D721Med (cell line): ENCODE results near the gene MBNL3.

Experiments
- DNase-seq: peaks from one replicate; pipeline ENCODE4 v3.0.0; 2011; ENCODE audit warnings: low spot score; ENCODE audit not compliant: insufficient read length
- FAIRE-seq: peaks from 2 replicates; lab custom pipeline; 2011; peaks lifted over from hg19 to GRCh38; lab: Jason Lieb, UNC
- CTCF ChIP-seq: IDR thresholded peaks from 2 replicates; pipeline ENCODE4 v1.5.1; 2012; ENCODE audit warnings: mild to moderate bottlenecking, control low read depth; ENCODE audit not compliant: insufficient read depth; ENCODE audit errors: missing control alignments

MBNL3 gene

GRCh38 chrX:132389480-132389879, 99.4 kb downstream of the MBNL3 start:
- FAIRE-seq (no peak), DNase-seq (no peak)
- TF ChIP-seq CTCF, result no peak

GRCh38 chrX:132388371-132388770, 100.5 kb downstream of the MBNL3 start:
- no peak for FAIRE-seq
- no peak for TF ChIP-seq CTCF

GRCh38 chrX:132384301-132384700, 104.5 kb downstream of the MBNL3 start:
- DNase-seq (no peak), FAIRE-seq (no peak)
- no peak for TF ChIP-seq CTCF

More at GRCh38 chrX:132388371-132388770, 100.5 kb downstream of the MBNL3 start:
- no peak for DNase-seq

- DNase-seq (no peak), FAIRE-seq (no peak)
- TF ChIP-seq CTCF, result no peak
Measured at GRCh38 chrX:132382068-132382467, 106.8 kb downstream of the MBNL3 start.

GRCh38 chrX:132378281-132378680, 110.6 kb downstream of the MBNL3 start:
- TF ChIP-seq CTCF, result no peak
- DNase-seq (no peak), FAIRE-seq (no peak)

GRCh38 chrX:132375941-132376340, 112.9 kb downstream of the MBNL3 start:
- DNase-seq (no peak), FAIRE-seq (no peak)
- TF ChIP-seq CTCF, result no peak

GRCh38 chrX:132373610-132374009, 115.2 kb downstream of the MBNL3 start:
- no peak for TF ChIP-seq CTCF
- DNase-seq, result no peak
- FAIRE-seq, result no peak
